Mesodermal cell (in vitro differentiated cells): ENCODE measurements around the gene SYAP1.

Experiments
- H3K27ac ChIP-seq: 2 replicates; pipeline ENCODE4 v1.7.0; 2013; ENCODE audit warnings: mild to moderate bottlenecking, low read depth, low read length, moderate library complexity; ENCODE audit not compliant: severe bottlenecking
- H3K36me3 ChIP-seq: 2 replicates; pipeline ENCODE4 v1.7.1; 2013; ENCODE audit warnings: mild to moderate bottlenecking, low read length, moderate library complexity; ENCODE audit not compliant: control insufficient read depth, insufficient read depth
- H3K4me1 ChIP-seq: one replicate; pipeline ENCODE4 v1.7.1; 2013; ENCODE audit warnings: mild to moderate bottlenecking, low read length; ENCODE audit not compliant: insufficient read depth, control insufficient read depth, poor library complexity, severe bottlenecking
- H3K4me3 ChIP-seq: 2 replicates; pipeline ENCODE4 v1.7.0; 2013; ENCODE audit warnings: low read length, control low read depth, mild to moderate bottlenecking; ENCODE audit not compliant: insufficient read depth, poor library complexity, severe bottlenecking; ENCODE audit errors: extremely low read depth
- H3K9me3 ChIP-seq: 2 replicates; pipeline ENCODE4 v1.7.1; 2013; ENCODE audit warnings: mild to moderate bottlenecking, low read length, moderate library complexity; ENCODE audit not compliant: control insufficient read depth
- WGBS, 2 experiments: methylation state at CpG; one replicate each; pipeline ENCODE4 v1.1.5; 2013; ENCODE audit warnings: missing lambda C conversion rate in 2 of 2; ENCODE audit not compliant: insufficient coverage in 2 of 2; 5-methylcytosine and 5-hydroxymethylcytosine counted together

SYAP1 gene

GRCh38 chrX:16797841-16798240 is 78.4 kb downstream of the SYAP1 start:
- Histone ChIP-seq H3K4me3 (no peak overlapping the region), H3K36me3 (peaks cover 12% of the 10 kb centered on the region), H3K4me1 (no peaks in the 10 kb centered on the region), H3K9me3 (no peaks in the 10 kb centered on the region), H3K27ac (no peak overlapping the region)
- no CpG with 5 or more reads among the region's 4 CpGs for WGBS, 2 experiments

DNA sequence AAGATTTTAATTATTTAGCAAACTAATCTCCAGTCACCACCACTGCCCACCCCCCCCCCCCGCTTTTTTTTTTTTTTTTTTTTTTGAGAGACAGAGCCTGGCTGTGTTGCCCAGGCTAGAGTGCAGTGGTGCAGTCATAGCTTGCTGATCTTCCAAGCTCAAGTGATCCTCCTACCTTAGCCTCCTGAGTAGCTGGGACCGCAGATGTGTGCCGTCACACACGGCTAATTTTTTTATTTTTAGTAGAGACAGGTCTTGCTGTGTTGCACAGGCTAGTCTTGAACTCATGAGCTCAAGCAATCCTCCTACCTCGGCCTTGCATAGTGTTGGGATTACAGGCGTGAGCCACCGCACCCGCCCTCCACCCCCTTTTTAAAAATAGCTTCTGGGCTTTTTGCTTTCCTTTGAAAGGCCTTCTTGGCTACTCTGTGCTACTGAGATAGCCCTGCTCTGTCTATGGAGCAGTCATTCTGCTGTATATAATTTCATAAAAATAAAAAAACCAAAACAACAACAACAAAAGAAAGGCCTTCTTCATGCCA is 85.6 kb downstream of the SYAP1 start:
- WGBS, 2 experiments: 93 to 100% methylated on average over 3 to 4 of the region's 8 CpGs
- no peaks in the 10 kb centered on the region for H3K4me1 ChIP-seq

DNA sequence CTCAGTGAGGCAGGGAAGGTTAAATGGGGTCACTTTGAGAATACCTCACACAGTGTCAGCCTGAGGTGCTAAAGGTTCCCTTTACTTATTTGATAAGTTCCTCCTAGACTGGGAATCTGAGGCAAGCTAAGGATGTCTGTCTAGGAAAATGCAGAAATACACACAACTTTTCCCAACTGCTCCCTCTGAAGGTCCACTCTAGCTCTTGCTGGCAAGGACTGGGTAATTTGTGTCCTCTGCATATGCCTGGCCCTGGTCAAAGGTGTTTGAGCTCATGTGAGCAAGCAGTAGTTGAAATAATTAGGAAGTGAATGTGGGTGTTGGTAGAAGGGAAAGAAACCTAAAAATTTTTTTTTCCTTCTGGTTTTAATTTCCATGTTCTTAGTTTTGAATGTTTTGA is 88.1 kb downstream of the SYAP1 start:
- Histone ChIP-seq H3K36me3 (no peaks in the 10 kb centered on the region), H3K27ac (no peak overlapping the region), H3K9me3 (no peaks in the 10 kb centered on the region)

More for the DNA sequence above, 85.6 kb downstream of the SYAP1 start:
- no peak overlapping the region for H3K4me3 ChIP-seq
- no peak overlapping the region for H3K27ac ChIP-seq
- H3K9me3 ChIP-seq: no peaks in the 10 kb centered on the region
- no peaks in the 10 kb centered on the region for H3K36me3 ChIP-seq

GRCh38 chrX:16807976-16808542 is 88.6 kb downstream of the SYAP1 start:
- Histone ChIP-seq H3K4me1 (no peaks in the 10 kb centered on the region), H3K36me3 (no peaks in the 10 kb centered on the region), H3K9me3 (no peaks in the 10 kb centered on the region), H3K27ac (no peak overlapping the region), H3K4me3 (no peak overlapping the region)
- 73 to 100% methylated on average over 1 to 4 of the region's 4 CpGs for WGBS, 2 experiments

More for the DNA sequence above, 88.1 kb downstream of the SYAP1 start:
- no peaks in the 10 kb centered on the region for H3K4me1 ChIP-seq
- H3K4me3 ChIP-seq: no peak overlapping the region

DNA sequence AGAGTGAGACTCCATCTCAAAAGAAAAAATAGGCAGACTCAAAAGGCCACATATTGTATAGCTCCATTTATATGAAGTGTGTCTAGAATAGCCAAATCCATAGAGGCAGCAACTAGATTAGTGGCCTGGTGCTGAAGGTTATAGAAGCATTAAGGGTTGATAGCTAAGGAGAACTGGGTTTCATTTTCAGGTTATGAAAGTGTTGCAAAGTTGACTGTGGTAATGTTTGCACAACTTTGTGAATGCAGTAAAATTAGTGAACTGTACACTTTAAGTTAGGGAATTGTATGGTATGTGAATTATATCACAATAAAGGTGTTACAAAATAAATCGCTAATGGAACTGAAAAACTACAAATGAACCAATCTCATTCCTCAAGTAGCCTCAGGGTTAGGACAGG is 95.2 kb downstream of the SYAP1 start:
- no CpG with 5 or more reads among the region's 1 CpG for WGBS, 2 experiments
- H3K9me3 ChIP-seq: no peaks in the 10 kb centered on the region
- no peaks in the 10 kb centered on the region for H3K4me1 ChIP-seq
- peaks cover 3% of the 10 kb centered on the region for H3K36me3 ChIP-seq
- no peak overlapping the region for H3K4me3 ChIP-seq
- no peak overlapping the region for H3K27ac ChIP-seq
